Epithelial cell of alveolus of lung (primary cell): ENCODE results near the gene SSBP4. TPM values are rescaled to one million over a fixed set of nuclear protein-coding genes. Genes with fewer than 3 reads are reported as not detected.

Experiments used
- total RNA-seq: library from RNA; depleted of rRNA; stranded (reverse); fragments of >200 nt; gene quantifications from 2 replicates; pipeline ENCODE4 v1.2.1, GENCODE V29; 2015

The SSBP4 gene
- total RNA-seq = 74.0 and 107 TPM in 2 replicates

GRCh38 chr19:18419195-18419698, at the start of gene SSBP4:
Gene SSBP4, plus strand, starts transcription at chr19:18419398. Its CDS starts 251 bp downstream, at chr19:18419649.

GRCh38 chr19:18385675-18386542, 33.3 kb upstream of the SSBP4 start, which contains the start of gene GDF15:
Gene GDF15, plus strand, starts transcription at chr19:18386158. Its CDS starts 32 bp downstream, at chr19:18386190.

GRCh38 chr19:18397242-18398202, 21.7 kb upstream of the SSBP4 start, which contains the start of gene LRRC25:
Gene LRRC25, minus strand, starts transcription at chr19:18397622. Its CDS starts 659 bp downstream, at chr19:18396963.

GRCh38 chr19:18437491-18438330, 18.5 kb downstream of the SSBP4 start, which contains the start of gene ISYNA1:
Gene ISYNA1, minus strand, starts transcription at chr19:18438133. Its CDS starts 154 bp downstream, at chr19:18437979.

Other genes with a start within 250 kb of the SSBP4 start
- 9.3 TPM in 1 of 2 replicates, not detected in the other for gene IFI30, start 245.6 kb upstream of the SSBP4 start, total RNA-seq
- 26.7 and 39.2 TPM in 2 replicates for gene MPV17L2, start 226.2 kb upstream of the SSBP4 start, total RNA-seq
- 1.8 and 14.8 TPM in 2 replicates for gene RAB3A, start 215.4 kb upstream of the SSBP4 start, total RNA-seq
- 0.78 and 12.9 TPM in 2 replicates for gene PDE4C, start 193.0 kb upstream of the SSBP4 start, total RNA-seq
- gene IQCN, start 144.9 kb upstream of the SSBP4 start, total RNA-seq = 0.13 and 1.6 TPM in 2 replicates
- 244 and 252 TPM in 2 replicates for gene JUND, start 137.8 kb upstream of the SSBP4 start, total RNA-seq
- 182 and 407 TPM in 2 replicates for gene LSM4, start 96.3 kb upstream of the SSBP4 start, total RNA-seq
- gene PGPEP1, start 78.8 kb upstream of the SSBP4 start, total RNA-seq = 11.3 and 19.0 TPM in 2 replicates
- gene GDF15, start 33.2 kb upstream of the SSBP4 start, total RNA-seq = 113 and 261 TPM in 2 replicates
- gene LRRC25, start 21.8 kb upstream of the SSBP4 start, total RNA-seq = not detected in 2 replicates
- gene ISYNA1, start 18.7 kb downstream of the SSBP4 start, total RNA-seq = 45.0 and 55.7 TPM in 2 replicates
- gene ELL, start 102.7 kb downstream of the SSBP4 start, total RNA-seq = 13.8 and 18.8 TPM in 2 replicates
- gene FKBP8, start 124.2 kb downstream of the SSBP4 start, total RNA-seq = 387 and 393 TPM in 2 replicates
- gene KXD1, start 138.5 kb downstream of the SSBP4 start, total RNA-seq = 180 and 205 TPM in 2 replicates
- gene UBA52, start 152.5 kb downstream of the SSBP4 start, total RNA-seq = 975 and 1,082 TPM in 2 replicates
- 60.7 and 107 TPM in 2 replicates for gene REX1BD, start 169.4 kb downstream of the SSBP4 start, total RNA-seq
- gene CRLF1, start 187.4 kb downstream of the SSBP4 start, total RNA-seq = 2.6 and 19.3 TPM in 2 replicates
- gene TMEM59L, start 193.5 kb downstream of the SSBP4 start, total RNA-seq = 0.26 and 3.8 TPM in 2 replicates
- 5.8 and 9.1 TPM in 2 replicates for gene KLHL26, start 217.6 kb downstream of the SSBP4 start, total RNA-seq